IMR-90 (cell line): Measurements from ENCODE around the gene CYFIP1. TPM values are rescaled to one million over a fixed set of nuclear protein-coding genes. Genes with fewer than 3 reads are reported as not detected.

Experiments
- ATAC-seq: fragments of 200-7000 bp; cut with Tn5 transposase; 2 replicates; pipeline ENCODE4 v1.9.1; 2020; ENCODE audit warnings: low read depth, mild to moderate bottlenecking, moderate library complexity
- BruUV-seq: library from RNA; stranded (reverse); fragments of 400-500 nt; replicated peaks from 2 replicates; lab custom pipeline; 2021; lab: Mats Ljungman, UMichigan
- CTCF ChIA-PET: fragments of 300-600 bp; formaldehyde crosslinking; extraction: SDS; loops from one replicate; lab custom pipeline; 2021; ENCODE audit warnings: antibody characterized with exemption; lab: Yijun Ruan, JAX
- POLR2A ChIA-PET: fragments of 300-600 bp; sonication (Branson Sonifier 250); formaldehyde crosslinking; loops from one replicate; lab custom pipeline; 2022; ENCODE audit warnings: antibody characterized with exemption; ENCODE audit not compliant: unreplicated experiment; lab: Charles Lee
- DNase-seq: peaks from one replicate; pipeline ENCODE4 v3.0.0; 2013
- H2AFZ ChIP-seq: replicated peaks from 2 replicates; pipeline ENCODE3; 2013; ENCODE audit warnings: low read length, mild to moderate bottlenecking; ENCODE audit not compliant: poor library complexity
- H2AK5ac ChIP-seq: 2 replicates; pipeline ENCODE4 v1.6.1; 2013; ENCODE audit warnings: low read depth, low read length, inconsistent platforms
- H2AK9ac ChIP-seq: replicated peaks from 2 replicates; pipeline ENCODE3; 2013; ENCODE audit warnings: mild to moderate bottlenecking, low read depth, low read length, moderate library complexity; ENCODE audit not compliant: poor library complexity
- H2BK120ac ChIP-seq: 2 replicates; pipeline ENCODE4 v1.6.1; 2013; ENCODE audit warnings: low read depth, low read length, inconsistent platforms
- H2BK15ac ChIP-seq: 3 replicates; pipeline ENCODE4 v1.6.1; 2013; ENCODE audit warnings: low read depth, low read length, inconsistent platforms
- H2BK20ac ChIP-seq: 2 replicates; pipeline ENCODE4 v1.6.1; 2013; ENCODE audit warnings: low read depth, mild to moderate bottlenecking, inconsistent platforms, low read length, moderate library complexity
- H2BK5ac ChIP-seq: 2 replicates; pipeline ENCODE4 v1.6.1; 2013; ENCODE audit warnings: mild to moderate bottlenecking, low read depth, low read length, inconsistent platforms; ENCODE audit not compliant: poor library complexity, severe bottlenecking
- H3K14ac ChIP-seq: replicated peaks from 2 replicates; pipeline ENCODE4 v1.6.1; 2013; ENCODE audit warnings: low read depth, low read length, inconsistent platforms
- H3K18ac ChIP-seq: 2 replicates; pipeline ENCODE4 v1.6.1; 2013; ENCODE audit warnings: low read depth, low read length, control low read depth
- H3K23ac ChIP-seq: 2 replicates; pipeline ENCODE4 v1.6.1; 2013; ENCODE audit warnings: low read depth, low read length, inconsistent platforms
- H3K27ac ChIP-seq: 2 replicates; pipeline ENCODE4 v1.5.1; 2013; ENCODE audit warnings: mild to moderate bottlenecking, control low read depth, low read length; ENCODE audit not compliant: insufficient read depth
- H3K27me3 ChIP-seq: 2 replicates; pipeline ENCODE4 v1.6.1; 2013; ENCODE audit warnings: low read length; ENCODE audit not compliant: control insufficient read depth, insufficient read depth
- H3K36me3 ChIP-seq: 2 replicates; pipeline ENCODE4 v1.6.1; 2013; ENCODE audit warnings: low read length, mixed read lengths; ENCODE audit not compliant: control insufficient read depth, insufficient read depth
- H3K4ac ChIP-seq: 2 replicates; pipeline ENCODE4 v1.6.1; 2013; ENCODE audit warnings: low read depth, low read length, inconsistent platforms
- H3K4me1 ChIP-seq: 2 replicates; pipeline ENCODE4 v1.6.1; 2013; ENCODE audit warnings: low read length, mixed read lengths; ENCODE audit not compliant: control insufficient read depth, insufficient read depth
- H3K4me2 ChIP-seq: 2 replicates; pipeline ENCODE4 v1.6.1; 2013; ENCODE audit warnings: low read depth, mild to moderate bottlenecking, control low read depth, low read length, moderate library complexity
- H3K4me3 ChIP-seq: 2 replicates; pipeline ENCODE4 v1.5.1; 2013; ENCODE audit warnings: low read depth, mild to moderate bottlenecking, control low read depth, low read length, moderate library complexity; ENCODE audit not compliant: insufficient read depth
- H3K56ac ChIP-seq: 2 replicates; pipeline ENCODE4 v1.6.1; 2013; ENCODE audit warnings: low read length, inconsistent platforms; ENCODE audit not compliant: insufficient read depth; ENCODE audit errors: extremely low read depth
- H3K79me1 ChIP-seq, 2 experiments: 2 replicates each; pipeline ENCODE4 v1.6.1; 2013; ENCODE audit warnings: low read length in 2 of 2, inconsistent platforms in 1 of 2, low read depth in 1 of 2
- H3K9ac ChIP-seq: 2 replicates; pipeline ENCODE4 v1.6.1; 2013; ENCODE audit warnings: low read depth, low read length, control low read depth
- H3K9me1 ChIP-seq: 2 replicates; pipeline ENCODE4 v1.6.1; 2013; ENCODE audit warnings: low read length, inconsistent platforms; ENCODE audit not compliant: insufficient read depth
- H3K9me3 ChIP-seq: 2 replicates; pipeline ENCODE4 v1.6.1; 2013; ENCODE audit warnings: low read length; ENCODE audit not compliant: control insufficient read depth, insufficient read depth
- H4K20me1 ChIP-seq: 2 replicates; pipeline ENCODE4 v1.6.1; 2013; ENCODE audit warnings: low read length, inconsistent platforms; ENCODE audit not compliant: insufficient read depth
- H4K5ac ChIP-seq: 2 replicates; pipeline ENCODE4 v1.6.1; 2013; ENCODE audit warnings: mild to moderate bottlenecking, low read depth, low read length, control low read depth
- H4K8ac ChIP-seq, 2 experiments: 2 replicates each; pipeline ENCODE4 v1.6.1; 2013; ENCODE audit warnings: low read depth in 2 of 2, low read length in 2 of 2, control low read depth in 1 of 2, inconsistent platforms in 1 of 2
- H4K91ac ChIP-seq: 2 replicates; pipeline ENCODE4 v1.6.1; 2013; ENCODE audit warnings: low read depth, low read length, inconsistent platforms; ENCODE audit not compliant: insufficient read depth
- BHLHE40 ChIP-seq: fragments of 150-350 bp; IDR thresholded peaks from 2 replicates; pipeline ENCODE4 v1.6.1; 2016; ENCODE audit warnings: mild to moderate bottlenecking, low read depth, low read length
- CEBPB ChIP-seq: IDR thresholded peaks from 2 replicates; pipeline ENCODE4 v1.6.1; 2012; ENCODE audit warnings: low read depth, low read length, improper control_type of control experiment
- CHD1 ChIP-seq: IDR thresholded peaks from 2 replicates; pipeline ENCODE4 v1.6.1; 2012; ENCODE audit warnings: low read depth, low read length, improper control_type of control experiment
- CTCF ChIP-seq: conservative IDR thresholded peaks from 2 replicates; pipeline ENCODE4 v1.5.1; 2012; ENCODE audit warnings: mild to moderate bottlenecking, low read depth, low read length, improper control_type of control experiment
- FOS ChIP-seq: fragments of 150-350 bp; IDR thresholded peaks from 2 replicates; pipeline ENCODE4 v1.6.1; 2016; ENCODE audit warnings: low read depth, low read length
- MAFK ChIP-seq: IDR thresholded peaks from 2 replicates; pipeline ENCODE4 v1.6.1; 2012; ENCODE audit warnings: low read depth, low read length, improper control_type of control experiment
- MAZ ChIP-seq: IDR thresholded peaks from 2 replicates; pipeline ENCODE4 v1.6.1; 2012; ENCODE audit warnings: low read depth, mild to moderate bottlenecking, low read length, improper control_type of control experiment, moderate library complexity, borderline replicate concordance
- MXI1 ChIP-seq: IDR thresholded peaks from 2 replicates; pipeline ENCODE4 v1.6.1; 2012; ENCODE audit warnings: low read depth, mild to moderate bottlenecking, low read length, moderate library complexity, borderline replicate concordance
- NFE2L2 ChIP-seq: fragments of 150-350 bp; IDR thresholded peaks from 2 replicates; pipeline ENCODE4 v1.6.1; 2016; ENCODE audit warnings: low read depth, mild to moderate bottlenecking, low read length
- POLR2A ChIP-seq: IDR thresholded peaks from 2 replicates; pipeline ENCODE4 v1.6.1; 2012; ENCODE audit warnings: mild to moderate bottlenecking, low read depth, low read length
- RAD21 ChIP-seq: IDR thresholded peaks from 2 replicates; pipeline ENCODE4 v1.6.1; 2012; ENCODE audit warnings: low read length, improper control_type of control experiment
- RCOR1 ChIP-seq: IDR thresholded peaks from 2 replicates; pipeline ENCODE4 v1.6.1; 2012; ENCODE audit warnings: mild to moderate bottlenecking, low read length, improper control_type of control experiment; ENCODE audit not compliant: insufficient replicate concordance
- RFX5 ChIP-seq: IDR thresholded peaks from 2 replicates; pipeline ENCODE4 v1.8.0; 2012; ENCODE audit warnings: low read depth, mild to moderate bottlenecking, low read length, moderate library complexity
- SMC3 ChIP-seq: fragments of 150-350 bp; IDR thresholded peaks from 2 replicates; pipeline ENCODE4 v1.6.1; 2016; ENCODE audit warnings: low read depth, mild to moderate bottlenecking, antibody characterized with exemption, low read length, moderate library complexity
- WGBS, 2 experiments: methylation state at CpG; one replicate each; pipeline versions ENCODE4 v1.1.5 to v1.1.7; 2013; ENCODE audit warnings: missing lambda C conversion rate in 2 of 2; ENCODE audit not compliant: insufficient read length in 1 of 2; ENCODE audit errors: extremely low coverage in 2 of 2; 5-methylcytosine and 5-hydroxymethylcytosine counted together
- dilution Hi-C: fragments of 300-500 bp; cut with HindIII; formaldehyde crosslinking; loops from one replicate; pipeline ENCODE4 v1.14.3; 2018; ENCODE audit warnings: low sequenced_read_pairs; ENCODE audit not compliant: unreplicated experiment
- in situ Hi-C: fragments of 300-500 bp; cut with MboI; formaldehyde crosslinking; loops from 3 replicates; pipeline ENCODE4 v1.14.3; 2019; ENCODE audit warnings: low sequenced_read_pairs, inconsistent platforms, mixed read lengths
- intact Hi-C: fragments of 100-400 bp; cut with micrococcal nuclease; formaldehyde crosslinking; loops from 2 replicates; pipeline ENCODE4 v1.10.0; 2022
- polyA plus RNA-seq, 3 experiments: library from polyadenylated mRNA; depleted of rRNA; stranded (reverse); fragments of >200 nt; gene quantifications; 2 replicates each; pipeline ENCODE4 v1.2.3, GENCODE V29; 2012; ENCODE audit warnings: low replicate concordance in 1 of 3
- total RNA-seq: library from RNA; depleted of rRNA; stranded (reverse); fragments of >200 nt; gene quantifications from 2 replicates; pipeline ENCODE4 v1.2.3, GENCODE V29; 2012
- TF ChIP-seq, protein P1 (sequence below): fragments of 150-350 bp; IDR thresholded peaks from 2 replicates; pipeline ENCODE4 v1.6.1; 2017; ENCODE audit warnings: mild to moderate bottlenecking, antibody characterized with exemption, low read length, low read depth
- TF ChIP-seq, protein P2 (sequence below): fragments of 150-350 bp; IDR thresholded peaks from 2 replicates; pipeline ENCODE4 v1.6.1; 2016; ENCODE audit warnings: low read depth, mild to moderate bottlenecking, low read length, moderate library complexity, borderline replicate concordance

CYFIP1 gene
- total and polyA plus RNA-seq, 2 of the 4 experiments (the other 2 are of a cell fraction), result 58.4 to 163 TPM

DNA sequence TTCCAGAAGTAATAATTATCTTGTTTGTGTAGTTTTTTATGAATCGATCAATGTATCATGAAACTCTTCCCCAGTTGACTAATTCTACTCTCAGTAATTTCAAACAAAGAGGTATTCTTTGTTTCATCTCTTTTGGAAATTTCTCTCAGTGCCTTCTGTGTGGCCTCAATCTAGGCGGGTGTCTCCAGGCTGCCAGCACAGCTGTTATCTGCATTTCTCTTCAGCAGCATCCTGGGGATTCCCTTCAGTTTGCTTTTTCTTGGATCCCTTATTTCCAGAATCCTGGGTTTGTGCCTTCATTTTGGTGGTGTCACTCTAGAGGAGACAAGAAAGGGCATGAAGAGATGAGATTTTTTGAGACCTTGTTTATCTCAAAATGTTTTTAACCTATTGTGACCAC, 119.0 kb downstream of the CYFIP1 start:
- Histone ChIP-seq H4K20me1 (peaks cover 12% of the 10 kb centered on the region; the same call in 1 of the 2 replicates), H3K18ac (no peak overlapping the region), H3K4me3 (no peak overlapping the region), H2BK5ac (no peak overlapping the region), H2BK120ac (no peak overlapping the region), H4K91ac (no peak overlapping the region), H4K8ac (no peak overlapping the region), H4K5ac (no peak overlapping the region), H3K9me3 (no peaks in the 10 kb centered on the region), H3K14ac (no peak overlapping the region), H2AK5ac (no peak overlapping the region), H3K23ac (no peak overlapping the region), H3K27ac (no peak overlapping the region), H3K27me3 (no peaks in the 10 kb centered on the region), H3K9me1 (no peaks in the 10 kb centered on the region), H2AFZ (no peak overlapping the region), H2BK20ac (no peak overlapping the region), H3K36me3 (peaks cover 35% of the 10 kb centered on the region), H3K56ac (no peak overlapping the region), H3K4ac (no peak overlapping the region), H3K79me1 (peaks cover 14 to 21% of the 10 kb centered on the region in 2 experiments), H2AK9ac (no peak overlapping the region), H3K4me1 (no peaks in the 10 kb centered on the region), H2BK15ac (no peak overlapping the region), H3K4me2 (no peak overlapping the region), H3K9ac (no peak overlapping the region)
- WGBS, 2 experiments, result no CpG with 5 or more reads among the region's 2 CpGs
- intact Hi-C loops, result no loop called here
- ChIA-PET POLR2A (no interaction called here), CTCF (no interaction called here)
- dilution Hi-C loops, result no loop called here
- DNase-seq (no peak), ATAC-seq (no peak)
- in situ Hi-C loops, result no loop called here
- no peak for TF ChIP-seq MAFK
- no peak for TF ChIP-seq CTCF
- TF ChIP-seq POLR2A, result no peak
- TF ChIP-seq, protein P1, sequence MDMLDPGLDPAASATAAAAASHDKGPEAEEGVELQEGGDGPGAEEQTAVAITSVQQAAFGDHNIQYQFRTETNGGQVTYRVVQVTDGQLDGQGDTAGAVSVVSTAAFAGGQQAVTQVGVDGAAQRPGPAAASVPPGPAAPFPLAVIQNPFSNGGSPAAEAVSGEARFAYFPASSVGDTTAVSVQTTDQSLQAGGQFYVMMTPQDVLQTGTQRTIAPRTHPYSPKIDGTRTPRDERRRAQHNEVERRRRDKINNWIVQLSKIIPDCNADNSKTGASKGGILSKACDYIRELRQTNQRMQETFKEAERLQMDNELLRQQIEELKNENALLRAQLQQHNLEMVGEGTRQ, result no peak
- no peak for TF ChIP-seq MAZ
- no peak for TF ChIP-seq NFE2L2
- TF ChIP-seq, protein P2, sequence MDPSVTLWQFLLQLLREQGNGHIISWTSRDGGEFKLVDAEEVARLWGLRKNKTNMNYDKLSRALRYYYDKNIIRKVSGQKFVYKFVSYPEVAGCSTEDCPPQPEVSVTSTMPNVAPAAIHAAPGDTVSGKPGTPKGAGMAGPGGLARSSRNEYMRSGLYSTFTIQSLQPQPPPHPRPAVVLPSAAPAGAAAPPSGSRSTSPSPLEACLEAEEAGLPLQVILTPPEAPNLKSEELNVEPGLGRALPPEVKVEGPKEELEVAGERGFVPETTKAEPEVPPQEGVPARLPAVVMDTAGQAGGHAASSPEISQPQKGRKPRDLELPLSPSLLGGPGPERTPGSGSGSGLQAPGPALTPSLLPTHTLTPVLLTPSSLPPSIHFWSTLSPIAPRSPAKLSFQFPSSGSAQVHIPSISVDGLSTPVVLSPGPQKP, result no peak
- no peak for TF ChIP-seq RCOR1
- no peak for TF ChIP-seq RAD21
- no peak for TF ChIP-seq FOS
- no peak for TF ChIP-seq MXI1
- no peak for TF ChIP-seq CHD1
- no peak for TF ChIP-seq BHLHE40
- no peak for TF ChIP-seq CEBPB
- no peak for TF ChIP-seq SMC3
- no peak for TF ChIP-seq RFX5
- no TSS peak for BruUV-seq
